Stimulated activated naive CD8-positive, alpha-beta T cell treated with anti-CD3 and anti-CD28 coated beads, Interleukin-15, Interleukin-2, amounts not matched to agents 100 ng/mL and 50 ng/mL, for 24 hours (primary cell): ENCODE results near the gene MIPEP.

Experiments
- H3K27ac Mint-ChIP-seq: one replicate; pipeline ENCODE4 v1.8.0; 2021; ENCODE audit warnings: mild to moderate bottlenecking, mixed read lengths
- H3K27me3 Mint-ChIP-seq: one replicate; pipeline ENCODE4 v1.8.0; 2021; ENCODE audit warnings: mixed read lengths
- H3K36me3 Mint-ChIP-seq: one replicate; pipeline ENCODE4 v1.8.0; 2021; ENCODE audit warnings: low read depth, mixed read lengths
- H3K4me1 Mint-ChIP-seq: one replicate; pipeline ENCODE4 v1.8.0; 2021; ENCODE audit warnings: low read depth, mixed read lengths
- H3K4me3 Mint-ChIP-seq: one replicate; pipeline ENCODE4 v1.8.0; 2021; ENCODE audit warnings: mild to moderate bottlenecking, mixed read lengths
- H3K9me3 Mint-ChIP-seq: one replicate; pipeline ENCODE4 v1.8.0; 2021; ENCODE audit warnings: mixed read lengths

The MIPEP gene

GRCh38 chr13:23731709-23732108, 157.5 kb downstream of the MIPEP start:
- Mint-ChIP-seq H3K4me1 (no peaks in the 10 kb centered on the region), H3K27ac (no peak overlapping the region), H3K9me3 (no peaks in the 10 kb centered on the region), H3K36me3 (peaks cover 17% of the 10 kb centered on the region), H3K27me3 (no peaks in the 10 kb centered on the region), H3K4me3 (no peak overlapping the region)

DNA sequence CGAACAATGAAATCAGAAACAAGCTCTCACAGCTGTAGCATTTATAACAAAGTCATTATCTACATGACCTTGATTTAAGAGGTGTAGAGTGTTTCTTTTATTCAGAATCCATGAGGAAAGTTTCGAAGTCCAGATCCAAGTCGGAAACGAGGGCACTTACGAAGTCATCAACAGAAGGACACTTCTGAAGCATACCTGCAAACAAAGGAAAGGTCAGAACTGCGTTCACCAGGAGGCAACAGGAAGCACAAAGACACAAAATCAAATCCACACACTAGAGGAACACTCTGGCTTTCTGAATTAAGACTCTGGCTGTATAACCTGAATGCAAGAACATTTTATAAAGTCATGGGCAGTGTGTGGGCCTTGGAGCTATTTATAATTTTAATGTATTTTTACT, 158.9 kb downstream of the MIPEP start:
- H3K27me3 Mint-ChIP-seq = no peaks in the 10 kb centered on the region
- no peaks in the 10 kb centered on the region for H3K4me1 Mint-ChIP-seq
- peaks cover 17% of the 10 kb centered on the region for H3K36me3 Mint-ChIP-seq
- H3K9me3 Mint-ChIP-seq = no peaks in the 10 kb centered on the region
- H3K4me3 Mint-ChIP-seq = no peak overlapping the region
- no peak overlapping the region for H3K27ac Mint-ChIP-seq

GRCh38 chr13:23729531-23729930, 159.7 kb downstream of the MIPEP start:
- Mint-ChIP-seq H3K27me3 (no peaks in the 10 kb centered on the region), H3K36me3 (peaks cover 17% of the 10 kb centered on the region), H3K4me3 (no peak overlapping the region), H3K9me3 (no peaks in the 10 kb centered on the region), H3K27ac (no peak overlapping the region), H3K4me1 (no peaks in the 10 kb centered on the region)

DNA sequence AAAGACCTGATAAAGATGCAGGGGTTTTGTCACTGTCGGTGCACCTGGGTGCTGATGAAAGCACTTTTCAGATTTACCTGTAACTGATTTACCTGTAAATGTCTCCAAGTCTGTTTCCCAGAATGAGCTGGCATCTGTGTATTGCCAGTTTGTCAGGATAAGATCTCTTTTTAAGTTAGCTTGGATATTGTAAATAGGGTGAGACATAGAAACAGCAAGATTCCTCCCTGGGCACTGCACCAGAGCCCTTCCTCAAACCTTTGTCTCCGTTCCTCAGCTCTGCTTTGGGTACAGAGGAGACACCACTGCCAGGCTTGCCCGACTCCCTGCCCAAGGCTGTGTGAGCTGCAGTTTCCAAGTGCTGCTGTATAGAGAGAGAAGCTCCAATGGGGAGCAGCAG, 160.4 kb downstream of the MIPEP start:
- Mint-ChIP-seq H3K4me1 (no peaks in the 10 kb centered on the region), H3K36me3 (peaks cover 20% of the 10 kb centered on the region), H3K27ac (no peak overlapping the region), H3K27me3 (no peaks in the 10 kb centered on the region), H3K4me3 (no peak overlapping the region), H3K9me3 (no peaks in the 10 kb centered on the region)

DNA sequence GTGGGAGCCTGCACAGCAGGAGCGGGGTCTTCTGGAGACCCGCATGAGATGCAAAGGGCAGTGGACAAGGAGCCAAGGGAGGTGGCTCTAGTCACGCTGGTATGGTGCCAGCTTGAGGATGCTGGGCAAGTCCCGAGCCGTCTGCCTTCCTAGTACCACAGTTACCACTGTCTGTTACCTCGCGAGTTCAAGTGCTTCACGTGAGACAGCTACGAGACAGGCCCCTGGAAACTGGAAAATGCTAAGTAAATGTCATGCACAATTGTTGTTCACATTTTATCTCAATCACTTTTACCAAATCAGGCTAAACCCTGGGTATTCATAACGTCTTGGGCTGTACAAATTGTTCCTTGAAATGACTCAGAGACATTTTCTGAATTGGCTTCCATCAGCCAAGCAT, 163.3 kb downstream of the MIPEP start:
- H3K36me3 Mint-ChIP-seq = peaks cover 19% of the 10 kb centered on the region
- no peak overlapping the region for H3K4me3 Mint-ChIP-seq
- no peaks in the 10 kb centered on the region for H3K4me1 Mint-ChIP-seq
- no peaks in the 10 kb centered on the region for H3K9me3 Mint-ChIP-seq
- no peak overlapping the region for H3K27ac Mint-ChIP-seq
- H3K27me3 Mint-ChIP-seq = no peaks in the 10 kb centered on the region

GRCh38 chr13:23724196-23724970, 164.8 kb downstream of the MIPEP start:
- peaks cover 17% of the 10 kb centered on the region for H3K36me3 Mint-ChIP-seq
- no peaks in the 10 kb centered on the region for H3K27me3 Mint-ChIP-seq
- H3K9me3 Mint-ChIP-seq = no peaks in the 10 kb centered on the region
- H3K4me3 Mint-ChIP-seq = no peak overlapping the region
- no peaks in the 10 kb centered on the region for H3K4me1 Mint-ChIP-seq
- H3K27ac Mint-ChIP-seq = no peak overlapping the region

- no peaks in the 10 kb centered on the region for H3K27me3 Mint-ChIP-seq
- peaks cover 5% of the 10 kb centered on the region for H3K4me1 Mint-ChIP-seq
- H3K4me3 Mint-ChIP-seq = no peak overlapping the region
- H3K27ac Mint-ChIP-seq = no peak overlapping the region
- no peaks in the 10 kb centered on the region for H3K9me3 Mint-ChIP-seq
- peaks cover 10% of the 10 kb centered on the region for H3K36me3 Mint-ChIP-seq
Observed at GRCh38 chr13:23723471-23723870, 165.7 kb downstream of the MIPEP start.

- Mint-ChIP-seq H3K27ac (no peak overlapping the region), H3K4me1 (peaks cover 6% of the 10 kb centered on the region), H3K9me3 (no peaks in the 10 kb centered on the region), H3K36me3 (peaks cover 10% of the 10 kb centered on the region), H3K4me3 (no peak overlapping the region), H3K27me3 (no peaks in the 10 kb centered on the region)
Observed at GRCh38 chr13:23722726-23723453, 166.3 kb downstream of the MIPEP start.

DNA sequence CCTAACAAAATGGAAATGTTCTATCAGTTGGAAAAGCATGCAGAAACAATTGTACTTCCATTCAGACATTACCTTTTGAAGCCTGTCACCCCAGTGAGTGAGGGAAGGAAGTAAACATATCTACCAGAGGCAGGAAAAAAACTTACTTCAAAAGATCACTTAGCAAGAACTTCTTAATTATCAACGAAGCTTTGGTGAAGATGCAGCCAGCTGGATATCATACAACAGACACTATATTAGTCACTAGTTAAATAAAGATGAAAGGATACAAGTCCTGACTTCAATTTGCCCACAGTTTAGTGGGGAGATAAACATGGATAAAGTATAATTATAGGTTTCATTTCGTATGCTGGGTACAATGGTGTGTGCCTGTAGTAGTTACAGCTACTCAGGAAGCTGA, 170.2 kb downstream of the MIPEP start:
- Mint-ChIP-seq H3K36me3 (peaks cover 4% of the 10 kb centered on the region), H3K4me3 (no peak overlapping the region), H3K9me3 (no peaks in the 10 kb centered on the region), H3K27ac (no peak overlapping the region), H3K4me1 (peaks cover 9% of the 10 kb centered on the region), H3K27me3 (peaks cover 4% of the 10 kb centered on the region)

GRCh38 chr13:23716401-23716800, 172.8 kb downstream of the MIPEP start:
- H3K4me3 Mint-ChIP-seq = no peak overlapping the region
- no peaks in the 10 kb centered on the region for H3K9me3 Mint-ChIP-seq
- H3K27me3 Mint-ChIP-seq = peaks cover 5% of the 10 kb centered on the region
- H3K36me3 Mint-ChIP-seq = no peaks in the 10 kb centered on the region
- H3K27ac Mint-ChIP-seq = no peak overlapping the region
- peaks cover 9% of the 10 kb centered on the region for H3K4me1 Mint-ChIP-seq

DNA sequence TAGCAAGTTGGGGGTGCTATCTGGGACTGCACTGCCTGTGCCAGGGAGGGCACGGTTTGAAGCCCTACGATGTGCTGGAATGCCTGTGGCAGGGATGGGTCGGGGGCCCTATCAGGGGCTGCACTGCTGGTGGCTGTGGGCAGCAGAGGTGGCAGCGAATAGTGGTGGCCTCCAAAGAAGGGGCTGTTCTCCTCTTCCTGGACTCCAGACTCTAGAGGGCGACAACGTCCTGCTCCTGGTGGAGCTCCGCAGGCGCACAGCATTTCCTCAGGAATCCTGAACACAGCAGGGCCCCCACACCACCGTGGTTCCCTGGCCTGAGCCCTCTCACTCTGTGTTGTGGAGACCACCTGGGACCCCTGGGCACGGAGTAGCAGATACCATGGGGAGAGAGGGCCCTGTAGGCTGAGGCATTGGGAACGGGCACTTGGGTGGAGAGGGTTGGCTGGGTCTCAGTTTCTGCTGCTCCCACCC, 173.4 kb downstream of the MIPEP start:
- H3K27ac Mint-ChIP-seq = no peak overlapping the region
- no peak overlapping the region for H3K4me3 Mint-ChIP-seq
- peaks cover 9% of the 10 kb centered on the region for H3K4me1 Mint-ChIP-seq
- no peaks in the 10 kb centered on the region for H3K9me3 Mint-ChIP-seq
- no peaks in the 10 kb centered on the region for H3K36me3 Mint-ChIP-seq
- H3K27me3 Mint-ChIP-seq = peaks cover 5% of the 10 kb centered on the region

DNA sequence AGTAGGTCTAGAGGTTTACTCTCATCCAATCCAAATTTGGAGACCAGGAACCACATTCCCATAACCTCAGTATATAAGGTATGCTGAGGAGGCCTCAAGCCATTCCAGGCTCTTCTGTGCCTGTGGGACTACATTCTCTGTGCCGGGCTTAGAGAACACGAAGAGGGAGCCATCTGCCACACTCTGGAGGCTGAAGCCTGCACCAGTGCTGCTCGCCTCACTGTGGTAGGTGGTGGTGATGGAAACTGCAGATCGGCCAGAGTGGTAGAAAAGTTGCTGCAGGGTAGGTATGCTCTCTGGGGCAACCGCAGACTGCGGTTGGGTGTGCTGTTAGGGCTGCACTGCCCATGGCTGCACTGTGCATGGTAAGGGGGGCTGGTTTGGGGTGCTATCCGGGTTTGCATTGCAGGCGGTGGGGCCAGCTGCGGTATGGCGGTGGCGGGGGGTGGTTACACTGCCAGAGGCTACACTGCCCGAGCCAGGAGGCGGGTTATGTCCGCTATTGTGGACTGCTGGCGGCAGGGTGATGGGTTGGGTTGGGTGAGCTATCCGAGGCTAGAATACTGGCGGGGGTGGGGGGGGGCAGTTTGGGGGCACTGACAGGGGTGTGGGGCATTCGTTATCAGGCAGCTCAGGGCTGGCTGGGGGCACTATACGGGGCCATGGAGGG, 174.0 kb downstream of the MIPEP start:
- Mint-ChIP-seq H3K36me3 (no peaks in the 10 kb centered on the region), H3K4me3 (no peak overlapping the region), H3K4me1 (peaks cover 9% of the 10 kb centered on the region), H3K27me3 (peaks cover 5% of the 10 kb centered on the region), H3K27ac (no peak overlapping the region), H3K9me3 (no peaks in the 10 kb centered on the region)

GRCh38 chr13:23714672-23715071, 174.5 kb downstream of the MIPEP start:
- Mint-ChIP-seq H3K9me3 (no peaks in the 10 kb centered on the region), H3K36me3 (no peaks in the 10 kb centered on the region), H3K4me1 (peaks cover 9% of the 10 kb centered on the region), H3K27ac (no peak overlapping the region), H3K4me3 (no peak overlapping the region), H3K27me3 (peaks cover 5% of the 10 kb centered on the region)

GRCh38 chr13:23711355-23711754, 177.8 kb downstream of the MIPEP start:
- Mint-ChIP-seq H3K4me3 (no peak overlapping the region), H3K27ac (no peak overlapping the region), H3K9me3 (no peaks in the 10 kb centered on the region), H3K36me3 (no peaks in the 10 kb centered on the region), H3K4me1 (no peaks in the 10 kb centered on the region), H3K27me3 (peaks cover 5% of the 10 kb centered on the region)

- Mint-ChIP-seq H3K27me3 (peaks cover 5% of the 10 kb centered on the region), H3K4me1 (no peaks in the 10 kb centered on the region), H3K4me3 (no peak overlapping the region), H3K36me3 (no peaks in the 10 kb centered on the region), H3K27ac (no peak overlapping the region), H3K9me3 (no peaks in the 10 kb centered on the region)
Observed at GRCh38 chr13:23710366-23710765, 178.8 kb downstream of the MIPEP start.
